HG02610 (cell line): ENCODE data around the gene RASL10B.
"Not testable (repeated sequence)": the region's sequence is repeated elsewhere in the genome, so short reads cannot be mapped to it uniquely, and the experiment has no call there.

Source experiments
- ATAC-seq: cut with Tn5 transposase; IDR thresholded peaks from one replicate; pipeline ENCODE4 v1.9.1; 2021; ENCODE audit warnings: mild to moderate bottlenecking, moderate library complexity; ENCODE audit not compliant: unreplicated experiment

The RASL10B gene, protein sequence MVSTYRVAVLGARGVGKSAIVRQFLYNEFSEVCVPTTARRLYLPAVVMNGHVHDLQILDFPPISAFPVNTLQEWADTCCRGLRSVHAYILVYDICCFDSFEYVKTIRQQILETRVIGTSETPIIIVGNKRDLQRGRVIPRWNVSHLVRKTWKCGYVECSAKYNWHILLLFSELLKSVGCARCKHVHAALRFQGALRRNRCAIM

DNA sequence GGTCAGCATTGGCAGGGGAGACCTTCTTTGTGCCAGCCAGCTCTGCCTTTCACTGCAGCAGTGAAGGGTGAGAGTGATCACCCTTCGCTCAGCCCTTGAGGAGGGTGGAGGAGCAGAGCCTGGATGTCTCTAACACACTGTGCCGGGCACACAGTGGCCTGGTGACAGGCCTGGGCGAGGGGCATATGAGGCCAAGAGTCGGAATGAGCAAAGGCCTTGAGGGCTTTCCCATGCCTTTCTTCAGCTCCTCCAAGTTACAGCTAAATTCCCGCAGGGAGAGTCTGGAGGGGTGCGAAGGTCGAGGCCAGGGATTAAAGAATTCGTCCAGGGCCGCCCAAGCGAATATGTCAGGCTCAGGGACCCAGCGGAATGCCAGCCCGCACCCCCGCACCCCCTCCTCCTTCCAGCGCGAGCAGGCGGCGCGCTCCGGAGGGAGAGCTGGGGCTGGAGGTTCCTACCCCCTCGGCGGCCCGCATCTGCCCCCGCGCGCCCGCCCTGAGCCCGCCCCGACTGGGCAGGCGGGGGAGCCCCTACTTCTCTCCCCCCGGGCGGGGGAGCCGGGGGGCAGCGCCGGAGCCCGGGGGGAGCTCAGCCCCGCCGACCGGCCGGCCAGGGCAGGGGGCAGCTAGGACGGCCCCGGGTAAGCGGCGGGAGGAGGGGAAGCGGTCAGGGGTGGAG, at the start of gene RASL10B:
Gene RASL10B, plus strand, starts transcription at position 401 of the 678 bp plus-strand sequence. CDS start 3,546 bp downstream, outside the sequence.
- ATAC-seq, result no peak

DNA sequence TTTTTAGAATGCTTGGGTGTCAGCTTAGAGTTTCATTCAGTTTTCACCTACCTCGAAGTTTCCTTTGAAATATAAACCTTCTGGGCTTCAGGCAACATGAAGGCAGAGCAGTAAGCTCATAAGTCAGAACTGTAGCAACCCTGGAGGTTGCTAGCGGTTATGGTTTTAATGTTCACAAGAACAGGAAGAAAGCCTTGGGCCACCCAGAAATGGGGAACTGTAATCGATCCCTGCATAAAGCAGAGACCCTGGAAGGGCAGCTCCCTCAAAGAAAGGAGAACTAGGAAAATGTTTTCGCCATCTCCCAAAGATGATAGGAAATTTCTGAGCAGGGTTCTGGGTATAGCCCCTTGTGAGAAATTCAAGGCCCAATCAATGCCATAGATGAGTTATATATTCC, 47.8 kb upstream of the RASL10B start:
- no peak for ATAC-seq

DNA sequence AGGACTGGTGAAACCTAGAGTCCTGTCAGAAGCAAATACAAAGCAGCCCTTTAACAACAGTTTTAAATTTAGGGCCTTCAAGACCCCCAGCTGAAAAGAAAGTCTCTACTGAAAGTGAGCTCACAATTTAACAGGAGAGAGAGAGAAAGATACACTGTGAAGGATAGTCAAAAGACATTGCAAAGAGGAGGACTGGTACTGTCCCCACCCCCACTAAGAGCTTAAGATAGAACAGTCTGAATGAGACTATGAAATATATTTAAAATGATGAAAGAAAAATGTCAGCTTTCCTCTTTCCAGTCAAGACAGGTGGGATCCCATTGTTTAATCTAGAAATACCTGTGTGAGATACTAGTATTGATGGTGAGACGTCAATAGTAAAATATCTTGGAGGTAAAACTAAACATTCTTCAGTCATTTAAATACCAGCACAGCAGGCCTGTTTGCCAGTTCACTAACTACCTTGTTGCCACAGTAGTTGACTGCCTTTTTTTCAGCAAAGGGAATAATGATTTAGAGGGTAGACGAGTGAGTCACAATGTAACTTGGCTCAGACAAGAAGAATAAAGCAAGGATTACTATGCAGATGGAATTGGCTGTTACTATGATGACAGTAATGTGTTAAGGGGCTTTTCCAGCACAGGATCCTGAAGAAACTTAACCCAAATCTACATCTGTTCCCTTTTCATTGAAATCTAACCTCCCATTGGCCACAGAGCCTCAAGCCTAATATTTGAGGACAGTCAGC, 47.2 kb upstream of the RASL10B start:
- no peak for ATAC-seq

DNA sequence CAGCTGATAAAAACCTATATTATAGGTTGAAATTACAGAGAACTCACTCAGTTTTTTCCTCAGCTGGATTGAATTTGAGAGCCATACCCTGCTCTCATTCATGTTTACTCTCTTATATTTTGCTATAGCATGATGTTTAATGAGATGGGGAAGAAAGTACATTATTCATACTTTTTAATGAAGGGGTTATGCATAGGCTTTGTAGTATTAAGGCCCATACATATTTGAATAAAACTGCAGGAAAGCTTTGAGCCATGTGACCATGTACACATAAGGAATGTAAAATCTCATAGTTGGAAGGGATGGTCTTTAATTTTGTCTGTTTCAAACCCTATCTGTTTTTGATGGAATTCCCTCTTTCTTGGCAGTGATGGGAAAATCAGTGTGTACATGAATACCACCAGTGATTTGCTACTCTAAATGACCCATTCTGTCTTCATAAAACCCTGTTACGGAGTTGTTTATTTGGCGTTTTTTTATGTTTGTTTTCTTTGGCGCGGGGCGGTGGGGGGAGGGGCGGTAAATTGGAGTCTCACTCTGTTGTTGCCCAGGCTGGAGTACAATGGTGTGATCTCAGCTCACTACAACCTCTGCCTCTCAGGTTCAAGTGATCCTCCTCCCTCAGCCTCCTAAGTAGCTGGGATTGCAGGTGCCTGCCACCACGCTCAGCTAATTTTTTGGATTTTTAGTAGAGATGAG, 38.8 kb upstream of the RASL10B start:
- ATAC-seq, result no peak

DNA sequence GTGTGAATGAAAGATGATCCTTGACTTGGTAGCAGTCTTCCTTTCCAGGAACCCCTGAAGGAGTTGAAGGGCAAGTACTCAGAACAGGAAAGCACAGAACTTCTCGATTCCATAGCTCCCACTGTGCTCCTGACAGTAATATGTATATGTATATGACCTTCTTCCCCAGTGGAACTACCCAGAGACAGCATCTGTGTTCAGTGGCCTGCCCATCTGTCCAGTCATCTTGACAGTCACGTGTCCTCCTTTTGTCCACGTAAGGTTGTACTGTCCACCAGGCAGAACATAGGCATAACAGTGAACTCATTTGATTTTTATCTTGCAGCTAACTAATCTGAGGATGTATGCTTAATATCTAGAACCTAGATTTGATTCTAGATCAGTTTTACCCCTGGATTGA, 37.8 kb upstream of the RASL10B start:
- ATAC-seq, result no peak

DNA sequence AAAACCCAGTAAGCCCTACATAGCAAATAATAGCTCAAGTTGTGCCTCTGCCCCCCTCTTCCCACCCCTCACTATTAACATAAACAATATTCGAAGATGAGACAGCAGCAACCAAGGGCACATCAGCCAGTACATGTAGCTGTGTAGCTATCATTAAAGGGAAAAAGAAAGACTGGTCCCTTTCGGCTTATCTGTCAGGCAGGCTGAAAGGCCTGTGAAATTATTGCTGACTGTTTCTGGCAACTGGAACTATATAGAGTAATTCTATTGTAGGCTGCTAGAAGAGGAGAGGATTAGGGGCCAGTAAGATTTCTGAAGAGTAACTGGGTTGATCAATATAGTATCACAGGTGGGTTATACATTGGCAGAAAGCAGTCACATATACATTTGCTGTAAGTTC, 36.5 kb upstream of the RASL10B start:
- ATAC-seq, result no peak

DNA sequence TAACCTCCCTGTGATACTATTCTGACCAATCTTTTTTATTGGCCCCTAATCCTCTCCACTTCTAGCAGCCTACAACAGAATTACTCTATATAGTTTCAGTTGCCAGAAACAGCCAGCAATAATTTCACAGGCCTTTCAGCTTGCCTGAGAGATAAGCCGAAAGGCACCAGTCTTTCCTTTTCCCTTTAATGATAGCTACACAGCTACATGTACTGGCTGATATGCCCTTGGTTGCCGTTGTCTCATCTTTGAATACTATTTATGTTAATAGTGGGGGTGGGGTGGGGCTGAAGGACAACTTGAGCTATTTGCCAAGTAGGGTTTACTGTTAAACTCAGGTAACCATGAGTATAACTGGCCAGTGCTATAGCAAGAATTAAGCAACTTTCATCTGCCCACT, 35.8 kb upstream of the RASL10B start:
- ATAC-seq, result no peak

DNA sequence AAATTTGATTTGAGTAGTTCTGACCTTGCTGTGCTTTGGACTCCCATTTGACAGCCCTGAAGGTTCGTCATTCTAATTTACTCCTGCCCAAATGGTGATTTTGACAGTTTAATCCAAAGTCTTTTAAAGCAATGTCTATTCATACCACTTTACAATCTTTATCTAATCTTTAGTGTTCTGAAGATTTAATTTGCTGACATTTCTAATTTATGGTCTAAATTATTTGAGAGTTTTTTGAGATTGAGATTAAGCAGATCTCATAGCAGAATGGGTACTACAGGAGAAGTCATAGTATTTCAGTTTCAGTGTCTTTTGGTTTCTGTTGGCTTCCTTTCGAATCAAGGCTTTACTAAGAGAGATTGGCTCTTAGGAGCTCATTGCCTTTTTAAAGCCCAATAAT, 32.6 kb upstream of the RASL10B start:
- no peak for ATAC-seq

DNA sequence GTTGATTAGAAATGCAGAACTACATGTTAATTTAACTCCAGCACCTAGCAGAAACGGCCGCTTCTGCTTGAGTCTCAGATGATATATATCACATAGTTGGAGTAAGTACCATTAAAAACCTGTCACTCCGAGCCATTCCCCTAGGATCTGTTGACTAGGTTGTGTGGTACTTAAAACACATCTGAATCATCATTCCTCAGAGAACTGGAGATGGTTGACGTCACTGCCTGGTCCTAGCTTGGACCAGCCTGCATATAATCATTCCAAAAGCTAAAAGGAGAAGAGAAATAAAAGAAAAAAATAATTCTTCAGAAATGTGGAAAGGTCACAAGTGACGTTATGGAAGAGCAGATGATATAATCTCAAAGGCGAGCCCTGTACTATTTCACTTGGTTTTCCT, 31.3 kb upstream of the RASL10B start:
- no peak for ATAC-seq

DNA sequence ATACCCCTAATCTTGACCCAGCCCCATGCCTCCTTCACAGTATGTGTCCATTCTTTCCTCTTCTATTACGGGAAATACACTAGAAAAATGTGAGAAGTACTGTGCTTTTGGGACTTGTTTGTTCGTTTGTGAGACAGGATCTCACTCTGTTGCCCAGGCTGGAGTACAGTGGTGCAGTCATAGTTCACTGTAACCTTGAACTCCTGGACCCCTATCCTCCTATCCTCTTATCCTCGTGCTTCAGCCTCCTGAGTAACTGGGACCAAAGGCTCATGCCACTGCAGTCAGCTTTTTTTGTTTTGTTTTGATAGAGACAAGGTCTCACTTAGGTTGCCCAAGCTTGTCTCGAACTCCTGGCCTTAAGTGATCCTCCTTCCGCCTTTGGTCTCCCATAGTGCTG, 29.9 kb upstream of the RASL10B start:
- no peak for ATAC-seq

DNA sequence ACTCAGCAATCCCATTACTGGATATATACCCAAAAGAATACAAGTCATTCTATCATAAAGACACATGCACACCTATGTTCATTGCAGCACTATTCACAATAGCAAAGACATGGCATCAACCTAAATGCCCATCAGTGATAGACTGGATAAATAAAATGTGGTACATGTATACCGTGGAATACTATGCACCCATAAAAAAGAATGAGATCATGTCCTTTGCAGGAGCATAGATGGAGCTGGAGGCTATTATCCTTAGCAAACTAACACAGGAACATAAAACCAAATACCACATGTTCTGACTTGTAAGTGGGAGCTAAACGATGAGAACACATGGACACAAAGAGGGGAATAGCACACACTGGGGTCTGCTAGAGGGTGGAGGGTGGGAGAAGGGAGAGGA, 28.1 kb upstream of the RASL10B start:
- ATAC-seq, result not testable (repeated sequence)

DNA sequence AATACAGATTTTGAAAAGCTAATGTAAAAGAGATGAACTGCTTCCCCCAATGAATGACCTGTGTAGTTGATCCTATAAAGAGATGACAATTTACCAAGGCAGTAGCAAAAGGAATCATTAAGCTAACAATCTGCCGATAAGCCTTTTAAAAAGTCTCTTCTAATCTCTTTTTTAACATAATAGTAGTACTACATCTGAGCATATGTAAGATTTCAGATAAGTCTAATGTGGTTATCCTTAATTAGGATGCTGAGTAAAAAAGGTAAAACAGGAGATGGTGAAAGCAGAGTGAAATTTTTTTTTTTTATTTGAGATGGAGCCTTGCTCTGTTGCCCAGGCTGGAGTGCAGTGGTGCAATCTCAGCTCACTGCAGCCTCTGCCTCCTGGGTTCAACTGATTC, 26.2 kb upstream of the RASL10B start:
- no peak for ATAC-seq

DNA sequence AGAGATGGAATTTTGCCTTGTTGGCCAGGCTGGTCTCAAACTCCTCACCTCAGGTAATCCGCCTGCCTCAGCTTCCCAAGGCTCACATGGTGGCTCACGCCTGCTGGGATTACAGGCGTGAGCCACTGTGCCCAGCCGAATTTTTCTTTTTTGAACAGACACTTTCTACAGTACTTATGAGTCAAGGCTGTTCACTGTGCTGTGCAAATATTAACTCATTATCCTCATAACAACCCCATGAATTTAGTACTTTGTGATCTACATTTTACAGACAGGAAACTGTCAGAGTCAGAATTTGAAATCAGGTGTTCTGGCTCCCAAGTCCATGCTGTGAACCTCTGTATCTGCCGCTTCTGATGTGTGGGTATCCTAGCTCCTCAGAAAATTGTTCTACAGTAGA, 25.7 kb upstream of the RASL10B start:
- ATAC-seq, result no peak

DNA sequence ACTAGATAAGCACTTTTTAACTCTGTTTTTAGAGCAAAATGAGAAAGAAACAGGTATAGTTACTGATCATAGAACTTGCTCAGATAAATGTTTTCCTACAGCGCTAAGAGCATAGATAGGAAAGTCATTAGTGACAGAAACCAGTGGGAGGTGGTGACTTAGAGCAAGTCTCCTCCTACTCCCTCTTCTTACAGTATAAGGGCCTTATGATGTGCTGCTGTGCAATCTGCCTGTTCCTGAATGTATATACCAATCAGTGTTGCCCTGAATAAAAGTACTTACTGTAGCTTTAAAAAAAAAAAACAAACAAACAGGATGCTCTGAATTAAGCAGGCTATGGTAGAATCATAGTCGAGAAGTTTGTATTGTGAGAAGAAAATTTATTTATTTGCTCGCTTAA, 23.3 kb upstream of the RASL10B start:
- no peak for ATAC-seq

DNA sequence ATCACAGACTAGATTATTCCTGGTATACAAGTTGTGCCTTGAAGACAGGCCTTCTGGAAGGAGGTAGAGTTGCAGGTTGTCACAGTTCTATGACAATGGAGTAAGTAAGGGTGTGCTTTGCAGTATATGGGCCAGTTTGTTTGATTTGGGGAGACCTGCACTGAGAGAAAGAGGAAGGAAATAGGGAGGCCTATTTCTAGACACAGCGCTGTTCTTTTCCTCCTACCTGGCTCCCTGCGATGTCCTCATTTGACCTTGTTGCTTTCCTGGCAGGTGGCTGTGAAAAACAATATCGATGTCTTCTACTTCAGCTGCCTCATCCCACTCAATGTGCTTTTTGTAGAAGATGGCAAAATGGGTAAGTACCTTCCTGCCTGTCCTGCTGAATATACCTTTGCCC, 22.5 kb upstream of the RASL10B start:
- no peak for ATAC-seq

DNA sequence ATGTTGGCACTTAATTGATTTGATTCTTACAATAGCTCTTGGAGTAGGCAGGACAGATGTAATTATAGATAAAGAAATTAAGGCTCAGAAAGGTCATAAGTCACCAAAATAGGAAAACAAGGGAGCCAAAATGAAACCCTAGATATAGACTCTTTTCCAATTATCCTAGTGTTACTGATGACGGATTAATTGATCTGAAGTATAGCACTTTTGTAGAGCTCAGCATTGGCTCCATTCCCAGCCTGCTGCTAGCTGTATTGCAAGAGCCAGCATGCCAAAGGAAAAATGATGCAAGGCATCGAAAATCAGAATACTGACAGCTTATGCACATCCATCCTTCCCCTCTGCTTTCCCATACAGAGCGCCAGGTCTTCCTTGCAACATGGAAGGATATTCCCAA, 21.6 kb upstream of the RASL10B start:
- no peak for ATAC-seq

DNA sequence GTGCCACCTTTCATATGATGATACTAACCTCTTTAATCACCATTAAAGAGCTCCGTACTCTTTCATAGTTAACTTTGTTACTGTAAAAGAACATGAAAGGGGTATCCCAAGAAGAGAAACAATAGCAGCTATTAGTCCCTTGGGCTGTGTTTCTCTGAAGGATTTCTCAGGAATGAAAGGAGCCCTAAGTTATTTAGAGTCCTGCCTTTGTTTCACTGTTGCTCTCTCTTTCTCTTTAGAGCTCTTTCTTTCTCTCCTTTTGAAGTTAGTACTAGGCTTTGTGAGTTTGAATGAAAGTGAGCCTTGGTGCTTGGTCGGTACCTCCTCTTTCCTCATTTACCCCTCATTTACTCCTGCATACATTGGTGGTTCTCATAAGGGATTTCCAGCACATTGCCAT, 20.5 kb upstream of the RASL10B start:
- no peak for ATAC-seq

DNA sequence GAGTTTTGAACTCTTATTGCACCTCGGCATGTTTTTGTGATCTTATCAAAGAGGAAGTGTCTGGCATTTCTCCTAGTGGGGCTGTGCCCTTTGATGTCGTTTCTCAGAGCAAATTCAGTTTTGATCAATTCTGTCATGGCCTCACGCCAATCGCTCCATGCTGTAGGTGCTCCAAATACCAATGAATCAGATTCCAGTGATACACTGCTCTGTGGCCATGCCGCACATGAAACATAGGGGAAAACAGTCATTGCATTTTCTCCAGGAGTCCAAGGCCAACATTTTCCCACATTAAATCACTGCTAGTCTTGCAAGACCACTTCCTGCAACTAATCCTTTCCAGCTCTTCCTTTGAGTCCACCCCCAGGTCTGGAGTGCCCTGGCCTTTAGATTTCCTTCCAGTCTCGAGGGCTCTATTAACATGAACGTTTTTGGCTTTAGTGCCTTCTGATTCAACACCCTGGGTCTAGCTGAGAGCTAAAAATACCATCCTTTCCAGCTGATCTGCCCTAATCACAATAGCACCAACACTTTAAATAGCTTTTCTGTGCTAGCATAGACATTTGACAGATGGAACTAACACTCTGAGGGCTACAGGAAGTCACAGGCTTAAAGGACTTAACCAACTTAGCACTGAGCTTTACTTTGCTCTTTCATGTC, 18.2 kb upstream of the RASL10B start:
- ATAC-seq, result no peak

DNA sequence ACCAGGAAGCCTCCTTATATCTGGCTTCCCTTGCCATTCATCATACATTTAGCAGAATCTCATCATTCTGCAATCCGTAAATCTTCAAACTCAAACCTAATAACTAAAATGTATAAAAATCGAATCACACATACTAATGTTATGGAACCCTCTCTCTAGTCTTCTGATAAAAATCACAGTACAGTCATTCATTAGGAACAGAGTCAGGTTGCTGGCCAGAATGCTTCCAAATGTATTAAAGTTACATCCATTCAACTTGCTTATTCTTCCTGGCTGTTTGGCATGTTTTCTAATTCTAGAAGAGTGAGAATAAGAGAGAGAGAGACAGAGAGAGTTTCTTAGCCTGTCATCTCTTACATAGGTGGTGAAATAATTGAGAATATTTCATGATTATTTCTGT, 16.5 kb upstream of the RASL10B start:
- ATAC-seq, result no peak

DNA sequence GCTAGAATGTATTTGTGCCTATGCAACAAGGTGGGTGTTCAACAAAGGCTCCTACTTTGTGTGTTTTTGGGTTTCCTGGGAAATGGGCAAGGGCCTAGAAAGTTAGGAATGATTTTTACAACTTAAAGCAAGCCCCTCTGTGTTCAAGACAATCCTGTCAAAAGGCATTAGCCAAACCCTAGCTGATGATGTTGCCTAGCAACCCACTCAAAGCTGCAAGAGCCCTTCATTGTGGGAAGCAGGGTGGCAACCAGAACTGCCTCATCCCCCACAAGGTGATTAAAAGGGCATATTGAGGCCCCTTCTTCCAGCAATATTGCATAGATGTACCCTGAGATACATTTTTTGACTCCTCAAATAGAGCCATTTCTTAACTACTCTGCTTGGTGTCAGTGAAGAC, 16.0 kb upstream of the RASL10B start:
- no peak for ATAC-seq

DNA sequence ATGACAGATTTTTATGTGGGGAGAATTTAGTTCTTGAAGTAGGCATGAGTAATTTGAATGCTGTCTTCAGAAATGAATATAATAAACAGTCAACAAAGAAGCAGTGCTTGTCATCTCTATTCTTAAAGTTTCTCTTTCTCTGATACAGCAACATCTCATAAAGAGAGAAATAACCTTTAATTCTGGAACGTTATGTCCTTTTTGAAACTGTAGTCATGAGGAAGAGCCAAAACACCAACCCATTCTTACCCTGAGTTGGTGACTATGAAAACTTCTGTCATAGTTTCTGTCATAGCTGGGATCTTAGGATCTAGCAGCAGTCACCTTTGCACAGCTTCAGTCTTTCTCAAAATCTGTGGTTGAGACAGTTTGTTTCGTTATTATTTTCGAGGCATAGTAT, 15.3 kb upstream of the RASL10B start:
- ATAC-seq, result no peak
